ENCODE measurements around the gene FN1.

The FN1 gene

GRCh38 chr2:215441560-215442400, 5.9 kb upstream of the FN1 start:
- no peak for DNase-seq

- DNase-seq = no peak
Measured at GRCh38 chr2:215439980-215440512, 4.2 kb upstream of the FN1 start.

GRCh38 chr2:215439404-215439803, 3.5 kb upstream of the FN1 start:
- no peak for DNase-seq

- DNase-seq = no peak
Measured at GRCh38 chr2:215437614-215438013, 1.7 kb upstream of the FN1 start.

GRCh38 chr2:215436705-215437565, 1.1 kb upstream of the FN1 start:
- DNase-seq = no peak

- peak; percentile 2 for DNase-seq
Measured at GRCh38 chr2:215435280-215435869, 493 bp downstream of the FN1 start.

GRCh38 chr2:215434447-215435279, 1.2 kb downstream of the FN1 start:
- no peak for DNase-seq

- no peak for DNase-seq
Measured at GRCh38 chr2:215432759-215433594, 2.9 kb downstream of the FN1 start.

- DNase-seq = no peak
Measured at GRCh38 chr2:215431778-215432758, 3.8 kb downstream of the FN1 start.

- DNase-seq = no peak
Measured at GRCh38 chr2:215431290-215431689, 4.6 kb downstream of the FN1 start.

- DNase-seq = no peak
Measured at GRCh38 chr2:215430528-215431187, 5.2 kb downstream of the FN1 start.

GRCh38 chr2:215429424-215429823, 6.4 kb downstream of the FN1 start:
- DNase-seq = no peak

- no peak for DNase-seq
Measured at GRCh38 chr2:215428060-215428910, 7.6 kb downstream of the FN1 start.

- DNase-seq = no peak
Measured at GRCh38 chr2:215427585-215427984, 8.3 kb downstream of the FN1 start.

GRCh38 chr2:215425021-215425782, 10.7 kb downstream of the FN1 start:
- no peak for DNase-seq

GRCh38 chr2:215423928-215424540, 11.8 kb downstream of the FN1 start:
- DNase-seq = no peak

- DNase-seq = no peak
Measured at GRCh38 chr2:215423234-215423633, 12.6 kb downstream of the FN1 start.
